H9 (cell line): ENCODE measurements around the gene CUBN. TPM values are rescaled to one million over a fixed set of nuclear protein-coding genes. Genes with fewer than 3 reads are reported as not detected.
A peak's percentile ranks its signal among the peaks of the same experiment; 100 is the strongest.

ENCODE experiments used
- DNase-seq: peaks from one replicate; pipeline ENCODE4 v3.0.0-alpha.2; 2017
- H2AFZ ChIP-seq: one replicate; pipeline ENCODE4 v1.6.1; 2013; ENCODE audit warnings: mild to moderate bottlenecking, low read length, control low read depth, moderate library complexity
- H2AK5ac ChIP-seq: 2 replicates; pipeline ENCODE4 v1.6.1; 2013; ENCODE audit warnings: low read length, control low read depth, mixed read lengths; ENCODE audit not compliant: insufficient read length
- H2BK120ac ChIP-seq: one replicate; pipeline ENCODE4 v1.6.1; 2013; ENCODE audit warnings: low read depth, mild to moderate bottlenecking, low read length, control low read depth, inconsistent platforms; ENCODE audit not compliant: poor library complexity, severe bottlenecking
- H2BK12ac ChIP-seq: 2 replicates; pipeline ENCODE4 v1.6.1; 2013; ENCODE audit warnings: low read length, control low read depth, mixed read lengths, low read depth; ENCODE audit not compliant: insufficient read length
- H2BK15ac ChIP-seq: 2 replicates; pipeline ENCODE4 v1.6.1; 2013; ENCODE audit warnings: low read depth, low read length, control low read depth
- H2BK20ac ChIP-seq: one replicate; pipeline ENCODE4 v1.6.1; 2013; ENCODE audit warnings: low read depth, mild to moderate bottlenecking, low read length, control low read depth, inconsistent platforms; ENCODE audit not compliant: poor library complexity, severe bottlenecking
- H2BK5ac ChIP-seq: 2 replicates; pipeline ENCODE4 v1.6.1; 2013; ENCODE audit warnings: low read length, control low read depth, mixed read lengths; ENCODE audit not compliant: insufficient read length
- H3K14ac ChIP-seq: 2 replicates; pipeline ENCODE4 v1.6.1; 2013; ENCODE audit warnings: low read length, control low read depth; ENCODE audit not compliant: insufficient read depth
- H3K18ac ChIP-seq: 2 replicates; pipeline ENCODE4 v1.6.1; 2013; ENCODE audit warnings: low read depth, mild to moderate bottlenecking, mixed read lengths, low read length, control low read depth; ENCODE audit not compliant: insufficient read length
- H3K23ac ChIP-seq: 2 replicates; pipeline ENCODE4 v1.6.1; 2013; ENCODE audit warnings: low read length, control low read depth, mixed read lengths, low read depth; ENCODE audit not compliant: insufficient read length
- H3K23me2 ChIP-seq: 2 replicates; pipeline ENCODE4 v1.6.1; 2013; ENCODE audit warnings: low read depth, mild to moderate bottlenecking, mixed read lengths, low read length, control low read depth; ENCODE audit not compliant: insufficient read length, poor library complexity, severe bottlenecking
- H3K27ac ChIP-seq: 2 replicates; pipeline ENCODE4 v1.5.1; 2013; ENCODE audit warnings: low read length, control low read depth, mixed read lengths, low read depth; ENCODE audit not compliant: insufficient read length
- H3K27me3 ChIP-seq: 2 replicates; pipeline ENCODE4 v1.6.1; 2013; ENCODE audit warnings: low read length, control low read depth, inconsistent platforms; ENCODE audit not compliant: insufficient read depth
- H3K4ac ChIP-seq: 2 replicates; pipeline ENCODE4 v1.6.1; 2013; ENCODE audit warnings: low read depth, mild to moderate bottlenecking, control low read depth, inconsistent platforms, low read length, moderate library complexity
- H3K4me1 ChIP-seq: 2 replicates; pipeline ENCODE4 v1.6.1; 2013; ENCODE audit warnings: low read length, control low read depth, inconsistent platforms; ENCODE audit not compliant: insufficient read depth
- H3K4me2 ChIP-seq: 2 replicates; pipeline ENCODE4 v1.6.1; 2013; ENCODE audit warnings: low read length, control low read depth, mixed read lengths; ENCODE audit not compliant: insufficient read length, insufficient read depth
- H3K56ac ChIP-seq: 2 replicates; pipeline ENCODE4 v1.6.1; 2013; ENCODE audit warnings: low read depth, mild to moderate bottlenecking, mixed read lengths, low read length, control low read depth; ENCODE audit not compliant: insufficient read length
- H3K79me1 ChIP-seq: 2 replicates; pipeline ENCODE4 v1.6.1; 2013; ENCODE audit warnings: low read depth, mild to moderate bottlenecking, moderate library complexity, low read length, control low read depth, inconsistent platforms; ENCODE audit not compliant: insufficient read depth, poor library complexity, severe bottlenecking
- H3K79me2 ChIP-seq: 2 replicates; pipeline ENCODE4 v1.6.1; 2013; ENCODE audit warnings: low read length, control low read depth, inconsistent platforms; ENCODE audit not compliant: insufficient read depth
- H3K9ac ChIP-seq: 2 replicates; pipeline ENCODE4 v1.6.1; 2013; ENCODE audit warnings: low read length, control low read depth, mixed read lengths; ENCODE audit not compliant: insufficient read length; ENCODE audit errors: extremely low read depth
- H3K9me3 ChIP-seq: one replicate; pipeline ENCODE4 v1.6.1; 2013; ENCODE audit warnings: low read depth, low read length, inconsistent platforms; ENCODE audit not compliant: control insufficient read depth
- H3T11ph ChIP-seq: one replicate; pipeline ENCODE4 v1.6.1; 2013; ENCODE audit warnings: mild to moderate bottlenecking, low read length, control low read depth, inconsistent platforms
- H4K20me1 ChIP-seq: one replicate; pipeline ENCODE4 v1.6.1; 2013; ENCODE audit not compliant: control insufficient read depth, insufficient read length, insufficient read depth
- H4K5ac ChIP-seq: 2 replicates; pipeline ENCODE4 v1.6.1; 2013; ENCODE audit warnings: low read depth, mild to moderate bottlenecking, mixed read lengths, low read length, control low read depth; ENCODE audit not compliant: insufficient read length
- H4K8ac ChIP-seq: replicated peaks from 2 replicates; pipeline ENCODE4 v1.6.1; 2013; ENCODE audit warnings: low read length, control low read depth, mixed read lengths, low read depth; ENCODE audit not compliant: insufficient read length
- H4K91ac ChIP-seq: 2 replicates; pipeline ENCODE4 v1.6.1; 2013; ENCODE audit warnings: low read depth, mild to moderate bottlenecking, moderate library complexity, mixed read lengths, low read length, control low read depth; ENCODE audit not compliant: insufficient read length
- H3K27ac Mint-ChIP-seq, 3 experiments: 2 replicates in 2 of 3; 3 replicates in 1 of 3; pipeline ENCODE4 v1.8.0; 2020 to 2021; ENCODE audit warnings: mixed read lengths in 3 of 3, mild to moderate bottlenecking in 1 of 3, moderate library complexity in 1 of 3
- H3K27me3 Mint-ChIP-seq: 2 replicates; pipeline ENCODE4 v1.8.0; 2021; ENCODE audit warnings: low read depth, mild to moderate bottlenecking, moderate library complexity, mixed read lengths
- H3K36me3 Mint-ChIP-seq, 3 experiments: 2 replicates in 2 of 3; 3 replicates in 1 of 3; pipeline ENCODE4 v1.8.0; 2020 to 2021; ENCODE audit warnings: low read depth in 3 of 3, mixed read lengths in 3 of 3; ENCODE audit not compliant: insufficient read depth in 1 of 3
- H3K4me1 Mint-ChIP-seq, 2 experiments: 2 replicates each; pipeline ENCODE4 v1.8.0; 2020; ENCODE audit warnings: mixed read lengths in 2 of 2
- H3K4me3 Mint-ChIP-seq, 2 experiments: 2 replicates in 1 of 2; 3 replicates in 1 of 2; pipeline ENCODE4 v1.8.0; 2020 to 2021; ENCODE audit warnings: mild to moderate bottlenecking in 2 of 2, mixed read lengths in 2 of 2, moderate library complexity in 1 of 2
- H3K9me3 Mint-ChIP-seq, 2 experiments: 2 replicates in 1 of 2; 3 replicates in 1 of 2; pipeline ENCODE4 v1.8.0; 2020; ENCODE audit warnings: mild to moderate bottlenecking in 2 of 2, mixed read lengths in 2 of 2, moderate library complexity in 1 of 2
- WGBS: extraction: QIAGEN DNeasy Blood & Tissue Kit; methylation state at CpG from one replicate; pipeline ENCODE4 v1.1.7; 2013; ENCODE audit warnings: missing lambda C conversion rate, low lambda C conversion rate, mixed read lengths; ENCODE audit not compliant: insufficient read length; ENCODE audit errors: extremely low coverage; 5-methylcytosine and 5-hydroxymethylcytosine counted together
- total RNA-seq: library from RNA; stranded (reverse); gene quantifications from 2 replicates; pipeline ENCODE4 v1.2.1, GENCODE V29; 2021
- TF ChIP-seq, protein P1 (sequence below): fragments of 200-600 bp; sonication (generic); conservative IDR thresholded peaks from 3 replicates; pipeline ENCODE4 v1.8.0; 2021; ENCODE audit warnings: antibody characterized with exemption, mild to moderate bottlenecking

CUBN gene
- total RNA-seq, 1 experiment from 2014 or later, result 0.26 TPM

DNA sequence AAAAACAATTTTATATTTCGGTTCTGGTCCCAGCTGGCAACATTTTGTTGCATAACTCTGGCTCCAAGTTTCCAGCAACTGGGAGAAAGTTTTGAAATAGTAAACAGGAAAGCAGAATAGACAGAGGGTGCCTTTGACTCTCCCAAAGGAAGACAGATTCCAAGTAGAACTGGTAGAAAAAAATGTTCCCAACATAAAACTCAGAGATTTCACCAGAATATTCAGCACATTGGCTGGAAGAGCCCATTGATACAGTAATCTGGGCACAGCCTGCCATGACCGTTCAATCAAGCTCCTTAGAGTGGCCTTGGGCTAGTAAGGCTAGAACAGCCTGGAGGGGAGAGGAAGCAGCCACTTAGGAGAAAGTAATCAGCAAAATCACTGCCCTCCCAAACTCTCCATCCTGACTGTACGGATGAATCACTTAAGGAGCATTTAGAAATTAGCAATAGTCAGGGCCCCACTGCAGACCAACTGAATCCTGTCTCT is 120.4 kb downstream of the CUBN start:
- Histone ChIP-seq H3T11ph (no peak overlapping the region), H3K9me3 (no peaks in the 10 kb centered on the region), H3K9ac (no peak overlapping the region), H3K4ac (no peak overlapping the region), H4K20me1 (no peaks in the 10 kb centered on the region), H4K91ac (no peak overlapping the region), H2BK5ac (no peak overlapping the region), H3K4me1 (no peaks in the 10 kb centered on the region), H3K79me1 (no peaks in the 10 kb centered on the region), H3K18ac (no peak overlapping the region), H3K79me2 (no peaks in the 10 kb centered on the region), H4K8ac (no peak overlapping the region), H3K23me2 (no peaks in the 10 kb centered on the region), H2BK120ac (no peak overlapping the region), H3K4me2 (no peak overlapping the region), H4K5ac (no peak overlapping the region), H3K23ac (no peak overlapping the region), H3K27me3 (no peaks in the 10 kb centered on the region), H3K27ac (no peak overlapping the region), H2BK15ac (no peak overlapping the region), H2AFZ (no peak overlapping the region), H2AK5ac (no peak overlapping the region), H2BK20ac (no peak overlapping the region), H3K14ac (no peak overlapping the region), H3K56ac (no peak overlapping the region), H2BK12ac (no peak overlapping the region)
- no CpG with 5 or more reads among the region's 3 CpGs for WGBS
- Mint-ChIP-seq H3K4me1 (peaks cover 0 to 2% of the 10 kb centered on the region in 2 experiments; a peak in 1 of 4 replicates), H3K4me3 (no peak overlapping the region; a peak in 1 of 5 replicates), H3K27me3 (no peaks in the 10 kb centered on the region; the same call in none of the 2 replicates), H3K27ac (peak overlapping the region in 1 of 3 experiments; percentile 29; a peak in 1 of 7 replicates), H3K9me3 (peaks cover 23% of the 10 kb centered on the region in 2 experiments), H3K36me3 (peaks cover 10 to 18% (median 12%) of the 10 kb centered on the region in 3 experiments; a peak in 5 of 7 replicates)
- TF ChIP-seq, protein P1, sequence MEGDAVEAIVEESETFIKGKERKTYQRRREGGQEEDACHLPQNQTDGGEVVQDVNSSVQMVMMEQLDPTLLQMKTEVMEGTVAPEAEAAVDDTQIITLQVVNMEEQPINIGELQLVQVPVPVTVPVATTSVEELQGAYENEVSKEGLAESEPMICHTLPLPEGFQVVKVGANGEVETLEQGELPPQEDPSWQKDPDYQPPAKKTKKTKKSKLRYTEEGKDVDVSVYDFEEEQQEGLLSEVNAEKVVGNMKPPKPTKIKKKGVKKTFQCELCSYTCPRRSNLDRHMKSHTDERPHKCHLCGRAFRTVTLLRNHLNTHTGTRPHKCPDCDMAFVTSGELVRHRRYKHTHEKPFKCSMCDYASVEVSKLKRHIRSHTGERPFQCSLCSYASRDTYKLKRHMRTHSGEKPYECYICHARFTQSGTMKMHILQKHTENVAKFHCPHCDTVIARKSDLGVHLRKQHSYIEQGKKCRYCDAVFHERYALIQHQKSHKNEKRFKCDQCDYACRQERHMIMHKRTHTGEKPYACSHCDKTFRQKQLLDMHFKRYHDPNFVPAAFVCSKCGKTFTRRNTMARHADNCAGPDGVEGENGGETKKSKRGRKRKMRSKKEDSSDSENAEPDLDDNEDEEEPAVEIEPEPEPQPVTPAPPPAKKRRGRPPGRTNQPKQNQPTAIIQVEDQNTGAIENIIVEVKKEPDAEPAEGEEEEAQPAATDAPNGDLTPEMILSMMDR, result no peak
- no peak for DNase-seq
